Urothelium cell line (cell line): ENCODE results near the gene SF3B1.
"Not testable (repeated sequence)": the region's sequence is repeated elsewhere in the genome, so short reads cannot be mapped to it uniquely, and the experiment has no call there.

Experiments
- DNase-seq: peaks from one replicate; pipeline ENCODE4 v3.0.0; 2011; ENCODE audit warnings: low spot score, mixed read lengths
- FAIRE-seq: peaks from 2 replicates; lab custom pipeline; 2011; peaks lifted over from hg19 to GRCh38; lab: Jason Lieb, UNC

The SF3B1 gene

GRCh38 chr2:197348721-197349360 is 86.0 kb downstream of the SF3B1 start:
- DNase-seq (no peak), FAIRE-seq (no peak)

- DNase-seq = no peak
- no peak for FAIRE-seq
These were observed 88.9 kb downstream of the SF3B1 start for GRCh38 chr2:197345846-197346370.

- FAIRE-seq, DNase-seq: not testable (repeated sequence)
These were observed 90.9 kb downstream of the SF3B1 start for GRCh38 chr2:197343968-197344367.

DNA sequence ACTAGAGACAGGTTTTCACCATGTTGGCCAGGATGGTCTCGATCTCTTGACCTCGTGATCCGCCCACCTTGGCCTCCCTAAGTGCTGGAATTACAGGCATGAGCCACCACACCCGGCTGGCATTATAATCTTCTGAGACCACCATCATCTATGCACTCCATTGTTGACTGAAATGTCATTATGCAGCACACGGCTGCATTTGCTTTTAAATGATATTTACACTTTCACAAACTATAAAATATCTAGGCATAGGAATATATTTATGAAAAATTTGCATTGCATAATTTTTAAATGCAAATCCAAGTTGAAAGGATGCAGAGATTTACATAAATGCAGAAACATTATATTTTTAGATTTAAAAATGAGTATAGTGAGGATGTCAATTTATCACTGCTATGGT is 94.2 kb downstream of the SF3B1 start:
- no peak for FAIRE-seq
- no peak for DNase-seq
